NK-92 (cell line): ENCODE results near the gene FBXO47.

ENCODE experiments used
- DNase-seq: peaks from one replicate; lab custom pipeline; 2025; ENCODE audit not compliant: unreplicated experiment; lab: John Stamatoyannopoulos, UW

FBXO47 gene

DNA sequence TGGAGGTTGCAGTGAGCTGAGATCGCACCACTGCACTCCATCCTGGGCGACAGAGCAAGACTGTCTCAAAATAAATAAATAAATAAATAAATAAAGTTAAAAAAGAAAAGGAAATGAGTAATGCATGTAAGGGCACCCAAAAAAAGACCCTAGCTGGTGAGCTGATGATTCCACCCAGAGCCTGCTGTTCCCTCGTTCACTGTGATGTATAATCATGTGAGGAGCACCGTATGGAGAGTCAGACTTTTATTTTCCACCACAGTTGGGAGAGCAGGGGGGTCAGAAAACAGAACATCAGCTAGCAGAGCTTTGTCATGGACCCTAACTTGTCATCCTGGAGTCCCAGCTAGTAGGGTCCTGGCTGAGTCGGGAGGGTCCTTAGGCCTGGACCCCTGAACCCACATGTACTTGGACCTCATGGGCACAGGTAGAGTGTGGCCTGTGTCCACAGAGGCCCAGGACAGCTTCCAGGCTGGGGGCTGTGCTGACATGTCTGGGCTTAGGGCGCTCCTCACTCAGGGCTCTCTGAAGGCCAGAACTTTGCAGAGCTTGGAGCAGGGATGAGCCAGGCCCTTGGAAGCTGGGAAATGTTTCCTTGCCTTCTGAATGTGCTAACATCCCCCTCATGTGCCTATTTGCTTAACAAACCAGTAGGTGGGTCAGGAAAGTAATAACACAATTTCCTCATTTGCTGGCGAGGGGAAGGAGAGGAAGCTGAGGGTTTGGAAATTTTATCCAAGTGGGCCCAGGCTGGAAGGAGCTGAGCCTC lies 60.6 kb downstream of the FBXO47 start:
- no peak for DNase-seq

DNA sequence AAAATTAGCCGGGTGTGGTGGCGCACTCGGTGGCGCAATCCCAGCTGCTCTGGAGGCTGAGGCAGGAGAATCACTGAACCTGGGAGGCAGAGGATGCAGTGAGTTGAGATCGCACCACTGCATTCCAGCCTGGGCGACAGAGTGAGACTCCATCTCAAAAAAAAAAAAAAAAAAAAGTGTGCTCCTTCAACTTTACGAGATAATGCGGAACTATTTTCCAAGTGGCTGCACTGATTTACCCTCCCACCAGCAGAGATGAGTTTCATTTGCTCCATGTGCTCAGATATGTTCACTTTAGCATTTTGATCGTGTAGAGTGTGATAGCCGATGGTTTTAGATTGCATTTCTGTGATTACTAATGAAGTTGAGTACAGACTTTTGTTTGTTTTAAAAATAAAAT lies 61.8 kb downstream of the FBXO47 start:
- no peak for DNase-seq

DNA sequence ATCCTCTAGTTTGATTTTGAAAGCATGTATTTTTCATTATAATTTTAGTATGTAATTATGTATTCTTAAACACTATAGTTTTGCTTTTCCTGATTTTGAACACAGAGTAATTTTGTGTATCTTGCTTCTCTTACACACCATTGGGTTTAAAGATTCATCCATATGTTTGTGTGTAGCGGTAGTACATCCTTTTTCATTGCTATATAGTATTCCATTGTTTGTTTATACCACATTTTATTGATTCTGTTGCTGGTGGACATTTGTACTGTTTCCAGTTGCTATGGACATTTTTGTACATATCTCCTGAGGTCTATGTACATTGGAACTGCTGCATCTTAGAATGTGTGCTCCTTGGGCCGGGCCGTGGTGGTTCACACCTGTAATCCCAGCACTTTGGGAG lies 62.3 kb downstream of the FBXO47 start:
- no peak for DNase-seq

DNA sequence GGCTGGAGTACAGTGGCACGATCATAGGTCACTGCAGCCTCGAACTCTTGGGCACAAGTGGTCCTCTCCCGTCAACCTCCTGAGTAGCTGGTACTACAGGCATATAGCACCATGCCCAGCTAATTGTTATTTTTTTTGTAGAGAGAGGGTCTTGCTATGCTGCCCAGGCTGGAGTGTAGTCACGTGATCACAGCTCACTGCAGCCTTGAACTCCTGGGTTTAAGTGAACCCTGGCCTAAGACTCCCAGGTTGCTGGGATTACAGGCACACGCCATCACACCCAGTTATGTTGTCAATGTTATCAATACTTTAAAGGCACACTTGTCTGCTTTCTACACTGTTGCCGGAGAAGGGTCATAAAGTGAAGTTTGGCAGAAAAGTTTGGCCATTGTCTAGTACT lies 63.8 kb downstream of the FBXO47 start:
- no peak for DNase-seq

DNA sequence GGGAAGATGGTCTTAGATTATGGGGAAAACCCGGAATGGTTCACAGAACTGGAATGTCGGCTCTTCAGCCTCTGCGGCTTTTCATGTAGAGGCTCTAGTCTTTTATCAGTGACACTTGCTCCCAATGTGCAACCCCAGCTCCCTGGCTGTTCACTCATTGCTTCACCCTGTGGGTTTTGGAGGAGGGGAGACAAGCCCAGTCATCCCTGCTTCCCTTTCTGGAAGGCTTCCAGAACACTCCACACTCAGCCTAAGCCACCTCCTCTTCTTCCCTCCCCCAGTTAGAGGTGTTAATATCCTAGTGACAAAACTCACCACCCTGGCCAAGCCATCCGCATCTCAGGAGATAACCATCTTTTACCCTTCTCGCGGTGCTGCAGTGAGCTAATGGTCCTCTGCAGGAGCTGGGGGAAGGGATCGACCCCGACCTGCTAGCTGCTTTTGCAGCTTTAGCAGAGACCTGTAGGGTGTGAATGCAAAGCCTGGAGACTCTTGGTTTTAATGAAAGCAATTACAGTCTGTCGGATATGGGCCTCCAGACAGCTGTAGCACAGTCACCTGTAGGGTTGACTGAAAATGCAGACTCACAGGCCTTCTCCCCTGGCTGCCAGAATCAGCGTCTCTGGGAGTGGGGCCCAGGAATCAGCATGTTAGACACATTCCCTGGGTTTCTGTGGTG lies 66.1 kb downstream of the FBXO47 start:
- no peak for DNase-seq

DNA sequence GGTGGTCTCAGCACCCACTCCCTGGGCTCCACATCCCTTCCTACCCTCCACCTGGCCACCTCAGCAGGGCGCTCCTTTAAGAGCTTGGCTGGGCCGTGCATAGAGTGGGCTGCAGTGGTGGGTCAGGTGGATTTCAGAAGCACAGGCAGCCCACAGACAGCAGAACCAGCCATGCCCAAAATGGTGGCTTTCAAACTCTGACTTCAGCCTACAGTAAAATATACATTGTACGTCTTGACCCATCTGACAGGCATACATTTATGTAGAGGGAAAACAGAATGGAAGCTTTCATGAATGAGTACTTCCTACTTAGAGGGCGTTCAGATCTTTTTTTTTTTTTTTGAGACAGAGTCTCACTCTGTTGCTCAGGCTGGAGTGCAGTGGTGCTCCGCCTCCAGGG lies 67.8 kb downstream of the FBXO47 start:
- no peak for DNase-seq

DNA sequence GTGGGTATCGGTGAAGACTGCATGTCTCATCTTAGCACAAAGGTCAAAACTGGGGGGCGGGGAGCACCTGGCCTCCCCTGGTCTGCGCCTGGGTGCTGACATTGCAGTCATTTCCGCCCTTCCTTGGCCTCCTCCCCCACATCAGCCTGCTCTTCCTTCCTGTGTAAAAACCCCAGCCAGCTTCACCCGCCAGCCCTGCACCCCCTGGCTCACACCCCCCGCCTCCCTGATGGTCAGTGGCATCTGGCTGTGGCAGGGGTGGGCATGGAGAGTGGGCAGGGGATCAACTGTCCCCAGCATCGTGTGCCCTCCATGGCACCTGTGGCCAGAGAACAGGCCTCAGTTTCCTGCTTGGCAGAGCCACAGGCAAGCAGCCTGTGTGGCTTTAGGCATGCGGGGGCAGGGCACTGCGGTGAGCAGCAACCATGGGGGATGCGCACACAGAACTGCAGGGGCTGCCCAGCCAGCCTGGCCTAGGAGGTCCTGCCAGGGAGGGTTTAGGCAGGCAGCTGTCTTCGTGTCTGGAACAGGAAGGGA lies 68.3 kb downstream of the FBXO47 start:
- no peak for DNase-seq

DNA sequence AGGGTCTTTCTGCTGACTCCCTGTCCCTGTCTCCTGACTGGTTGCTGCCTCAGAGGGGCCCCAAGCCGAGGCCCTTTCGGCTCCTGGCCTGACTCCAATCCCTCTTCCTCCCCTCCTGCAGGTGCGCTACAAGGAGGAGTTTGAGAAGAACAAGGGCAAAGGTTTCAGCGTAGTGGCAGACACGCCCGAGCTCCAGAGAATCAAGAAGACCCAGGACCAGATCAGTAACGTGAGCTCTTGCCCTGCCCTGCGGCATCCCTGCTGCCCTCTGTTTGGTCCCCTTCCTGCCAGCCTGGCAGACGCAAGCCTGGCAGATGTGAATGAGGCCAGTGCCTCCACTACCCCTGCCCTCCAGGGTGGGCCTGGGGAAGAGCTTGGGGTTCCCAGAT lies 68.9 kb downstream of the FBXO47 start:
- DNase-seq = no peak

DNA sequence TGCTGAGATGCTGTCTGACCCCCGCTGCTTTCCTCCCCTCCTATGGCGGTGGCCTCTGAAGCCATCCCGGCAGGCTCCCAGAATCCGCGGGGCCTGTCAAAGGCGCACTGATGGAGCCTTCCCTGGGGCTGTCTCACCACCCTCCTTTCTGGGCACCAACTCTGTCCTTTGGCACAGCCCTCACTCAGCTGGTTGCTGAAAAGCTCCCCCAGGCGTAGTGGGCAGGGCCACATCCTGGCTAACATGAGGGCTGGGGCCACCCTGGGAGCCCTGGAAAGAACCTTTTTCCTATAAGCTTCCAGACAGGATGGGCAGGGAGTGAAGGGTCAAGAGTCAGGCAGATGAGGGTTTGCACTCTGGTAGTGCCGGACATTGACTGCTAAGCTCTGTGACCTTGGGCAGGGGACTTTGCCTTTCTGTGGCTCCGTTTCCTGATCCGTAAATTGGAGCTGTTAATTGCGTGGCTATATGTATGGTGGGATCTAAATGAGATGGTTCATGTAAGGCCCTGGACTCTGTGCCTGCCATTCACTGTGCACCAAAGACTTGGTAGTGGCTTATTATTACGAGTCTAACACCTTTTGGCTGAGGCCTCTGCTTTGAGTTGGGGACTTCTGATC lies 69.4 kb downstream of the FBXO47 start:
- DNase-seq = no peak

DNA sequence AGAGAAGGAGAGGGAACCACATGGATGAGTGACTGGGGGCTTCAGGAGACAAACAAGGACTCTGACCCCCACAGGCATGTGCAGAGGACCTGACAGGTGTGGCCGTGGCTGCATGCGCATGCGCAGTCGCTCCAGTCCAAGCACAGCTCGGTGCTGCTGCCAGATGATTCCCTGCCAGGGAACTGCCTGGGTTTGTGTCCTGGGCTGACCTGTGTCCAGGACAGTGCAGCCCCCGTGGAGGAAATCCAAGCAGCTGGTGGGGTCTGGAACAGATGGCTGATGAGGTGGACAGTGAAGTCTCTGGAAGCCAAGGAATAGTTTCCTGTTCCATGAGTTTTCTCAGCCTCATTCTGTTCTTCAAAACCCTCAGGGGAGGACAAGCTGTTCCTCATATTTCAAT lies 70.0 kb downstream of the FBXO47 start:
- no peak for DNase-seq

DNA sequence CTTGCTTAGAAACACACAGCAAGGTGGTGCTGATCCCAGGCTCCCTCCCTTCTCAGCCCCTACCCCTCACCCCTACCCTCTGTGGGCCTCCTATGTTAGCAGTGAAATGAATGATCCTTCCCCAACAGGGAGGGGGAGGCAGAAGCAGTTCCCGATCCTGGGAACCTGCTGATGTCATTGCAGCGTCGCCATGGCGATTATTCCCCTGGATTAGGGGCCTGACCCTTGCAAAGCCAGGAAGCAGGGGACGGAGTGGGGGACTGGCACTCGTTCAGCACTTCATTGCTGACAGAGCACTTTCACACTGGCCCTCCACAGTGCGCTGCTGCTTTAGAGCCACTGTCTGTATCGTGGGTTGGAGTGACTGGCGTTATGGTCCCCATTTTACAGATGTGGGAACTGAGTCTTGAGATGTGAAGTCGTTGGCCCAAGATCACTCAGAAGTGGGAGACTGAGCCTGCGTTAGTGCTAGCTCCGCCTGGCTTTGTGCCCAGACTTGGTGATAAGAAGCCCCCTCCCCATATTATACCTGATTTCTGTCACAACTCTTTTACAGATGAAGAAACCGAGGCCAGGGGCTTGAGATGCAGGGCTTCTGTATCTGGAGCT lies 70.8 kb downstream of the FBXO47 start:
- DNase-seq = no peak

DNA sequence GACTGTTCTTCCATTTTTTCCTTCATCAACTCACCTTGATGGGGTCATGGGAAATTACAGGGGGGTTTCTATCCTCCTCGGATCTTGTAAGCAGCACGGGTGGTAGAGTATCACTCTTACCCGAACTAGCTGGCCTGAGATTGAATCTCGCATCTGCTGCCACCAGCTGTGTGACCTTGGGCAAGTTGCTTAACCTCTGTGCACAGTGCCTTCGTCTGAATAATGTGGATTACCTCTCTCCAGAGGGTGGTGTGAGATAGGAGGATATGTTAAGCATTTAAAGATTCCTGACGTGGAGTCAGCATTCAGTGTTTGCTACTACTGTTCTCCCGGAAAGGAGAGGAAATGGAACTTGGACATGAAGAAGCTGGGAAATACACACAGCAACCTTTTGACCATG lies 72.9 kb downstream of the FBXO47 start:
- no peak for DNase-seq

DNA sequence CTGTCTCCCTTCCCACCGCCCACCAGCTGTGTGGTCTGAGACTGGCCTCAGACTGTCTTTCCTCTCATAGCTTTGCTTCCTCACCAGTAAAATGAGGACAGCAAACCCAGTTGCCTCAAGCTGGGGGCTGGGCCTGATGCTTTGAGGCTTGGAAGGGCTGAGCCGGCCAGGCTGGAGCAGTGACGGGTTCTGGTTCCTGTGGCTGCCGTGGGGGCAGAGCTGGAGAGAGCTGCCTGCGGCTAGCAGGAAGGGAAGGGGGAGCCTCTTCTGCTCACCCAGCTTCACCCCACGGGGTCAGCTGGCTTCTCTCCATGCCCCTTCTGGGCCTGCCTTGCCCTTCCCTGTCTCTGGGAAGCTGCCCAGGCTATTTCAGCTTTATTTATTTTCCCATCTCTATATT lies 73.6 kb downstream of the FBXO47 start:
- DNase-seq = no peak

DNA sequence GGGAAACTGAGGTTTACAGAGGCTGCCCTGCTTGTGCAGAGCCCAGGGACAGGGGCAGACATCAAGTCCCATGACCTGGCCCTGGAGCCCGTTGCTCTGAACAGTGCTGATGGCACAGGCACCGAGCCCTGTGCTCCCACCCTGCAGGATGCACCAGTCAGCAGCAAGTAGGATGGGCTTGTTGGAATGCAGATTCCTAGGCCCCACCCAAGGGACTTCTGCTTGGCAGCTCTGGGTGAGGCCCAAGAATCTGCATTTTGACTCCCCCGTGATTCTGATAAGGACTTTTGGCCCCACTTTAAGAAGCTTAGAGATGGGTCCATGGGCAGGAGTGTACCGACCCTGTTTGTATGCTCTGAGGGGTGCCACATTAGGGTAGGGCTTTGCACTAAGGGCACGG lies 74.1 kb downstream of the FBXO47 start:
- no peak for DNase-seq

DNA sequence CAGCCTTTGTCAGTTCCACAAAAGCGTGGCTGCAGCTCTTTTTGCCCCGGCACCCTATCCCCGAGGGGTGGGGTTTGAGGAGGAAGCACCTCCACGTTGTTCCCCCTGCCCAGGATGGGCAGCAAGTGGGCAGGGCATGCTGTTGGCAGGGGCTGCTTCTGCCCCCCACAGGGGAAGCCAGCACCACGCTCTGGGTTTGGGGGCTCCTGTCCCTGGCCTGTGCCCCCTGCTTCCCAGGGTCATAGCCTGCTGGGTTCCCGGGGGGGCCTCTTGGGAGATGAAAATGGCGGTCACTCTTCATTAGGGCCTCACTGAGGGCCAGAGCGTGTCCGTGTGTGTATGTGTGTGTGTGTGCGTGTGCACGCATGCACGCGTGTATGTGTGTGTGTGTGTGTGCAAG lies 74.6 kb downstream of the FBXO47 start:
- DNase-seq = no peak

DNA sequence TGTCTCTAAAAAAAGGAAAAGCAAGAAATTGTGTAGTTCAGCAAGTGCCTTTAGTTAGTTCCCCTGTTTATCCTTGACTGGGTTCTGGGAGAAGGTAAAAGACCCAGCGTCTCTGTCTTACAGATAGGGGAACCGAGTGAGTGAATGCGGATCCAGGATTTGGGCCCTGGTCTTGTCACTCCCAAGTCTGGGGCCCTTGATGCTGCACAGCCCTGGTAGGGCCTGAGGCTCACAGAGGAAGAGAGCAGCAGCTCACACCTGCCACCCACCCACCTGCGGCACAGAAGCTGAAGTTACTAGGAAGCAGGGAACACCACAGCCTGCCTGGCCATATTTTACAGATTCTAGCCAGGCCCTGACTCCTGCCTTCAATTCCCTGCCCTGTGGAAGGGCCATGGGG lies 75.1 kb downstream of the FBXO47 start:
- no peak for DNase-seq

DNA sequence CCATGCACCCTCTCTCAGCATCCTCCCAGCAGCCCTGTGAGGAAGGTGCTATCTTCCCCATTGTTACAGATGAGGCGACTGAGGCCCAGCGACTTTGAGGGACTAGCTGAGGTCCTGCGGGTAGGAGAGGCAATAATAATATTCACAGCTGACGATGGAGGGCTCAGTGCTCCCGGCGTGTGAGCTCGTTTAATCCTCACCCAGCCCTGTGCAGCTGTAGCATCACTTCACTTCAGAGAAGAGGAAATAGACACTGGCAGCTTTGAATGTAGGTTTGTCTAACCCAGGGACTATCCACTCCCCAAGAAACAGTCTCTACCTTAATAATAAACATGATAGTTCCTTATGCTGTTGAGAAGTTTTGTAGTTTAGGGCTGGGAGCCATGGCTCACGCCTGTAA lies 75.8 kb downstream of the FBXO47 start:
- no peak for DNase-seq

DNA sequence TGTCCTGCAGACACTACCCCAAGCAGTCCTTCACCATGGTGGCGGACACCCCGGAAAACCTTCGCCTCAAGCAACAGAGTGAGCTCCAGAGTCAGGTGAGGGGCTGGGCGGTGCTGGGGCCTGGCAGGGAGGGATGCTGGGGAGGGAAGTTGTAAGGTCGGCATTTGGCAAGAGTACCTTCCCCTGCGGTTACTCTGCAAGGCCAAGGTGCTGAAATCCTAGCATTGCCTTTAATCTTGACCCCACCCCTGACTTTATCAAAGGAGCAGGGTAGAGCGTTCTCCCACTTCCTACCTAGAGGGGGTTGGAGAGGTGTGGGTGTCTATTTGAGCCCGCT lies 76.8 kb downstream of the FBXO47 start:
- DNase-seq = no peak

DNA sequence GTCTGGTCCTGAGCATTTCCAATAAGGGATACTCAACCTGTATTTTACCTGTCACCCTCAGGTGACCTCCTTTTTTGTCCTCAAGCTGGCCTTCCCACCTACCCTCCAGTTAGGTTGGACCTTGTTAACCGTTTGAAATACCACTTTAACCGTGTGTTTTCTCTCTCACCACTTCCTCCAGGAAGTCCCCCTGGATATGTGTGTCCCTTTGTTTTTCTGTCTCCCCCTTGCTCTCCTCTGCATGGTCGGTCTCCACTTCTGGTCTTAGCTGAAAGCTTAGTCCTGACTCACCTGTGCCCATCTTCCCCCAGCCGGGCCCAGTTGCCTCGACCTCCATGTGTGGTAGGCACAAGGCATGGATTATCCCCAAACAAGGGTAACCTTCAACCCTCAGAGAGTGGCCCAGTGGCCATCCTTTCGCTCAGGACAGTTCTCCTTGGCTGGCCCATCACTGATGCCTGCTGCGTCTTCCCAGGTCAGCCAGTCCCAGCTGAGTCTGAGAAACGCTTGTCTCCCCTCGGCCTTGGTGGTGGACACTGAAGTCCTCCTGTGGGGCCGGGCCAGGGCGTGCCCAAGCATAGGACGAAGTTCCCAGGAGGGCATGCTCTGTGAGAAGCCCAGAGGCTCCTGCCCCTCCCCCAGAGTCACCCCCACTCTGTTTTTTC lies 77.3 kb downstream of the FBXO47 start:
- DNase-seq = no peak

DNA sequence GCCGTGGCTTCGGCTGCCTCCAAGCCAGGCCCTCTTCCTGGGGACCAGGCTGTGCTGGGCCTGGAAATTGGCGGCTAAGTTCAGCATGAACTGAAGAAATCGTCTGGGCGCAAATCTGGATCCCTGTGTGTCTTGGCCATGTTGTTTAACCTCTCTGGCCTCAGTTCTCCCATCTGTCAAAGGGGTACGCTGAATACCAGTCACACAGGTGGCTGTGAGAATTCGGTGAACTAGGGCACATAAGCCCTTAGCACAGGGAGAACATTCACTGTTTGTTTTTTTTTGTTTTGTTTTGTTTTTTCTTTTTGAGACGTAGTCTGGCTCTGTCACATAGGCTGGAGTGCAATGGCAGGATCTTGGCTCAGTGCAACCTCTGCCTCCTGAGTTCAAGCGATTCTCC lies 78.4 kb downstream of the FBXO47 start:
- no peak for DNase-seq

DNA sequence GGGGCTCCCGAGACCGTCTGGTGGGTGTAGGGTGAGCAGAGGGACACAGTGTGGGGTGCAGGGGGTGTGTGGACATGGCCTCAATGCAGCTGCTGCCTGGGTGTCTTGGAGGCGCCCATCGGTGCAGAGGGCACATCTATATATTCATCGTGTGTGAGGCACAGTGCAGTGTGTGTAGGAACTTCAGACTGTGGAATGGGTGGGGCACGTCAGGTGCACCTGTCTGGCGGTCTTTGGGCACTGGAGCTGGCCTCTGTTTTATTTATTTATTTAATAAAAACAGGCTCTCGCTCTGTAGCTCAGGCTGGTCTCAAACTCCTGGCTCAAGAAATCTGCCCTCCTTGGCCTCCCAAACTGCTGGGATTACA lies 80.6 kb downstream of the FBXO47 start:
- no peak for DNase-seq
